Activated B cell treated with CpG ODN at 0.5 μM for 24 hours (primary cell): ENCODE measurements around the gene MAGIX. TPM values are rescaled to one million over a fixed set of nuclear protein-coding genes. Genes with fewer than 3 reads are reported as not detected.
A peak's percentile ranks its signal among the peaks of the same experiment; 100 is the strongest.

Source experiments
- ATAC-seq: fragments of 200-7000 bp; cut with Tn5 transposase; one replicate; pipeline ENCODE4 v1.10.0; 2021; ENCODE audit warnings: low read depth, mild to moderate bottlenecking, moderate library complexity
- CTCF ChIA-PET: fragments of 350-600 bp; sonication (Branson Sonifier 250); formaldehyde crosslinking; loops from one replicate; lab custom pipeline; 2021; ENCODE audit warnings: antibody characterized with exemption; lab: Charles Lee
- POLR2A ChIA-PET: fragments of 350-600 bp; sonication (Branson Sonifier 250); formaldehyde crosslinking; loops from one replicate; lab custom pipeline; 2021; ENCODE audit warnings: antibody characterized with exemption; lab: Charles Lee
- DNase-seq: peaks from one replicate; pipeline ENCODE4 v3.0.0; 2022
- H3K27ac Mint-ChIP-seq: one replicate; pipeline ENCODE4 v1.8.0; 2020; ENCODE audit warnings: mixed read lengths
- H3K27me3 Mint-ChIP-seq: one replicate; pipeline ENCODE4 v1.8.0; 2021; ENCODE audit warnings: mixed read lengths
- H3K36me3 Mint-ChIP-seq: one replicate; pipeline ENCODE4 v1.8.0; 2021; ENCODE audit warnings: low read depth, mixed read lengths
- H3K4me1 Mint-ChIP-seq: one replicate; pipeline ENCODE4 v1.8.0; 2021; ENCODE audit warnings: mixed read lengths
- H3K4me3 Mint-ChIP-seq: one replicate; pipeline ENCODE4 v1.8.0; 2020; ENCODE audit warnings: mild to moderate bottlenecking, mixed read lengths
- H3K9me3 Mint-ChIP-seq: one replicate; pipeline ENCODE4 v1.8.0; 2020; ENCODE audit warnings: mixed read lengths
- intact Hi-C: fragments of 100-400 bp; cut with micrococcal nuclease; formaldehyde crosslinking; loops from one replicate; pipeline ENCODE4 v1.15.1; 2024
- total RNA-seq: library from RNA; stranded (reverse); gene quantifications from 2 replicates; pipeline ENCODE4 v1.2.3, GENCODE V29; 2022
- TF ChIP-seq, protein P1 (sequence below): fragments of 200-600 bp; IDR thresholded peaks from one replicate; pipeline ENCODE4 v1.8.0; 2022; ENCODE audit warnings: antibody characterized with exemption, mild to moderate bottlenecking

Gene MAGIX
- 1.2 and 1.5 TPM in 2 replicates for total RNA-seq

GRCh38 chrX:49162620-49163019, at the start of gene MAGIX:
Gene MAGIX, plus strand, starts transcription at chrX:49162758. Its CDS starts 132 bp downstream, at chrX:49162890.
- H3K9me3 Mint-ChIP-seq, result no peaks in the 10 kb centered on the region
- ChIA-PET POLR2A (no interaction called here), CTCF (interaction anchor here (1.5 kb wide), 1 partner anchor 8 kb away, joined by 6 read pairs; no protein-coding TSS in a partner anchor)
- H3K27ac Mint-ChIP-seq, result no peak within 1 kb of the TSS
- H3K4me1 Mint-ChIP-seq, result peaks cover 25% of the 10 kb centered on the region
- DNase-seq, result no peak
- TF ChIP-seq, protein P1, sequence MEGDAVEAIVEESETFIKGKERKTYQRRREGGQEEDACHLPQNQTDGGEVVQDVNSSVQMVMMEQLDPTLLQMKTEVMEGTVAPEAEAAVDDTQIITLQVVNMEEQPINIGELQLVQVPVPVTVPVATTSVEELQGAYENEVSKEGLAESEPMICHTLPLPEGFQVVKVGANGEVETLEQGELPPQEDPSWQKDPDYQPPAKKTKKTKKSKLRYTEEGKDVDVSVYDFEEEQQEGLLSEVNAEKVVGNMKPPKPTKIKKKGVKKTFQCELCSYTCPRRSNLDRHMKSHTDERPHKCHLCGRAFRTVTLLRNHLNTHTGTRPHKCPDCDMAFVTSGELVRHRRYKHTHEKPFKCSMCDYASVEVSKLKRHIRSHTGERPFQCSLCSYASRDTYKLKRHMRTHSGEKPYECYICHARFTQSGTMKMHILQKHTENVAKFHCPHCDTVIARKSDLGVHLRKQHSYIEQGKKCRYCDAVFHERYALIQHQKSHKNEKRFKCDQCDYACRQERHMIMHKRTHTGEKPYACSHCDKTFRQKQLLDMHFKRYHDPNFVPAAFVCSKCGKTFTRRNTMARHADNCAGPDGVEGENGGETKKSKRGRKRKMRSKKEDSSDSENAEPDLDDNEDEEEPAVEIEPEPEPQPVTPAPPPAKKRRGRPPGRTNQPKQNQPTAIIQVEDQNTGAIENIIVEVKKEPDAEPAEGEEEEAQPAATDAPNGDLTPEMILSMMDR, result no peak
- no peaks in the 10 kb centered on the region for H3K36me3 Mint-ChIP-seq
- intact Hi-C loops, result loop anchor here (10.0 kb wide), 1 partner anchor 58 kb away; no protein-coding TSS in a partner anchor
- H3K4me3 Mint-ChIP-seq, result peak within 1 kb of the TSS; percentile 83
- H3K27me3 Mint-ChIP-seq, result no peaks in the 10 kb centered on the region
- ATAC-seq, result no peak

DNA sequence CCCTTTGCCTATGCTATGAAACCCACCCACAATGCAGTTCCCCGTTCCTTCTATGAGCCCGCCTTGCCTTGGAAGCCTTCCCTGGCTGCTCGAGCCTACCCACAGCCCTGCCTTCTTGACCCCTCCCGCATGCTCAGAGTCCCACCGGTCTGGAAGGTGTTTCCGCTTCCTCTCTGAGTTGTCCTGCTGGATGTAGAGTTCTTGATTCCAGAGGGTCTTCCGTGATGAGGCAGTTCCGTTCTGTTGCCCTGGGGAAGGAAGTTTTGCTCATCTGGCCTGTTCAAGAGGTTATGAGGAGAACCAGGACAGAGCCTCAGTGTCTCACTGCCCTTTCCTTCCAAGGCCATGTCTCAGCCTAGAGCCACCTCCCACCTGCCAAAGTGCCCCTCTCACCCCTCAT, 46.5 kb upstream of the MAGIX start:
- CTCF ChIA-PET, result no interaction called here
- ATAC-seq (no peak), DNase-seq (no peak)
- Mint-ChIP-seq H3K4me3 (no peak overlapping the region), H3K27me3 (no peaks in the 10 kb centered on the region), H3K36me3 (peaks cover 54% of the 10 kb centered on the region), H3K9me3 (no peaks in the 10 kb centered on the region), H3K27ac (no peak overlapping the region), H3K4me1 (peaks cover 7% of the 10 kb centered on the region)
- intact Hi-C loops, result no loop called here
- POLR2A ChIA-PET, result interaction anchor here (0.7 kb wide), 1 partner anchor 165 kb away, joined by 4 read pairs; no protein-coding TSS in a partner anchor
- TF ChIP-seq, protein P1, result no peak

- Mint-ChIP-seq H3K27me3 (no peaks in the 10 kb centered on the region), H3K36me3 (peaks cover 59% of the 10 kb centered on the region), H3K27ac (no peak overlapping the region), H3K4me1 (peaks cover 9% of the 10 kb centered on the region), H3K4me3 (no peak overlapping the region), H3K9me3 (no peaks in the 10 kb centered on the region)
- intact Hi-C loops, result no loop called here
- no peak for DNase-seq
- ChIA-PET CTCF (no interaction called here), POLR2A (no interaction called here)
- TF ChIP-seq, protein P1, result no peak
- no peak for ATAC-seq
Measured at GRCh38 chrX:49116716-49117115, 45.8 kb upstream of the MAGIX start.

DNA sequence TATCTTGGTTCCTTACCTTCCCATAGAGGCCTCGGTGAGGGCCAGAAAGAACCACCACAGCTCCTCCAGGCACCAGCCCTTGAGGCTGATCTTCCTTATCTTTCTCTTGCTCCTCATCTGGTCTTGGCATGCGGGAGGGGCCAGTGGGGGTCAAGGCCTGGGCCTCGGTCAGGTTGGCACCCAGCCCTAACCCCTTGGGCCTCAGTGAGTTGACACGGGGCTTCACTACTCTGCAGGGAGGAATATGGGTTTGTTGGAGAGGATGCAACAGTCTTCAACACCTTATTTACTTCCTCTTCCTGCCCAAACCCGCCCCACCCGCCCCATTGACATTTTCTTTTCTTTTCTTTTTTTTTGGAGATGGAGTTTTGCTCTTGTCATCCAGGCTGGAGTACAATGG, 45.0 kb upstream of the MAGIX start:
- ATAC-seq, result no peak
- Mint-ChIP-seq H3K36me3 (peaks cover 58% of the 10 kb centered on the region), H3K27me3 (no peaks in the 10 kb centered on the region), H3K27ac (peak overlapping the region; percentile 30), H3K9me3 (no peaks in the 10 kb centered on the region), H3K4me3 (no peak overlapping the region), H3K4me1 (peaks cover 16% of the 10 kb centered on the region)
- POLR2A ChIA-PET, result no interaction called here
- TF ChIP-seq, protein P1, result no peak
- CTCF ChIA-PET, result no interaction called here
- no peak for DNase-seq
- intact Hi-C loops, result no loop called here

DNA sequence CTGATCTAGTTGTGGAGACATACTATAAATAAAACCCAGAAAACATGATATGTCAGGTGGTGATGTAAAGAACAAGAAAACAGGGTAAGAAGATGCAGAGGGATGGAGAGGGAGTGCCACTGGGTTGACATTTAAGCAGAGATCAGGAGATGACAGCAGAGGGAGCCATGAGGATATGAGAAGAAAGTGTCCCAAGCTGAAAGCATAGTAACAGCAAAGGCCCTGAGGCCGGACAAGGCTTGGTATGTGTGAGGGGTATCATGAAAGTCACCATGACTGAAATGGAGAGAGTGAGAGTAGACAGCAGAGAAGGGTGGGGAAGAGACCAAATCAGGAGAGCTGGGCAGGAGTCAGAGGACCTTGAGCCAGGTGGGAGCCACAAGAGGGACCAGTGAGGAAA, 42.5 kb upstream of the MAGIX start:
- DNase-seq (no peak), ATAC-seq (no peak)
- peaks cover 54% of the 10 kb centered on the region for H3K36me3 Mint-ChIP-seq
- intact Hi-C loops, result no loop called here
- H3K27me3 Mint-ChIP-seq, result no peaks in the 10 kb centered on the region
- ChIA-PET POLR2A (no interaction called here), CTCF (no interaction called here)
- H3K4me1 Mint-ChIP-seq, result peaks cover 27% of the 10 kb centered on the region
- TF ChIP-seq, protein P1, result no peak
- H3K9me3 Mint-ChIP-seq, result no peaks in the 10 kb centered on the region
- no peak overlapping the region for H3K27ac Mint-ChIP-seq
- no peak overlapping the region for H3K4me3 Mint-ChIP-seq
